SHP77 (cell line): ENCODE measurements around the gene POLR1H.

Source experiments
- DNase-seq, 2 experiments: peaks; one replicate each; lab custom pipeline; 2025; lab: John Stamatoyannopoulos, UW

POLR1H gene

DNA sequence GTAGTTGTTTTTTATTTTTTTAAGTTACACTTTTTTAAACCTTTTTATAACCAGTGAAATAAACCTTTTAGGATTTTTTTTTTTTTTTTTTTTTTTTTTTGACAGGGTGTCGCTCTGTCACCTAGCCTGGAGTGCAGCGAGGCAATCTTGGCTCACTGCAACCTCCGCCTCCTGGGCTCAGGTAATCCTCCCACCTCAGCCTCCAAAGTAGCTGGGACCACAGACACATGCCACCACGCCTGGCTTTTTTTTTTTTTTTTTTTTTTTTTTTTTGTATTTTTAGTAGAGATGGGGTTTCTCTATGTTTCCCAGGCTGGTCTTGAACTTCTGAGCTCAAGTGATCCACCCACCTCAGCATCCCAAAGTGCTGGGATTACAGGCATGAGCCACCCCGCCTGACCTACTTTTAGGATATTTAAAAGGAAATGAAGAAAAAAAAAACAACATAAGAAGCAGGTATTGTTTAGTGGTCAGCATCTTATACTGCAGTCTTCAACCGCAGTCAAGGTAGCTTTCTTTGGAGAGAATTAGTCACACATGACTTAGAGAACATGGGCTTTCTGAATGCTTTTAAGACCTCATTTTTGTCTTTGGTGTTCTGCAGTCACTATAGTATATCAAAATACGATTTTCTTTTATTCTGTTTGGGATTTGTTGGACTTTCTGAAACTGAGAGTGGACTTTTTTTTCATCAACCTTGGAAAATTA, 1.6 kb downstream of the POLR1H start:
- DNase-seq, result no peak

DNA sequence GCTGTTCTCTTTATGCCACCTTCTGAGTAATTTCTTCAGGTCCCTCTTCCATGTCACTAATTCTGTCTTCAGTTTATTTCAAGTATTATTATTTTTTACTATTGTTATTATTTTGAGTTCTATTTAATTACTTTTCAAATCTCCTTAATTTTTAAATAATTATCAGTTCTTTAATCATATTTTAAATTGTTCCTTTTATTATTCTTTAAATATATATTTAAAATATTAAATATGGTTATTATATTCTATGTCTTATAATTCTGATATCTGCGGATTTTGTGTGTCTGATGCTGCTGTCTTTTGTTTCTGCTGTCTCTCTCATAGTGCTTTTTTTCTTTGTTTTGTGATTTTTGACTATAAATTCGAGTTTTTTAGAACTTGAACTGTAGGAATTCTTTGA, 2.2 kb downstream of the POLR1H start:
- no peak for DNase-seq

DNA sequence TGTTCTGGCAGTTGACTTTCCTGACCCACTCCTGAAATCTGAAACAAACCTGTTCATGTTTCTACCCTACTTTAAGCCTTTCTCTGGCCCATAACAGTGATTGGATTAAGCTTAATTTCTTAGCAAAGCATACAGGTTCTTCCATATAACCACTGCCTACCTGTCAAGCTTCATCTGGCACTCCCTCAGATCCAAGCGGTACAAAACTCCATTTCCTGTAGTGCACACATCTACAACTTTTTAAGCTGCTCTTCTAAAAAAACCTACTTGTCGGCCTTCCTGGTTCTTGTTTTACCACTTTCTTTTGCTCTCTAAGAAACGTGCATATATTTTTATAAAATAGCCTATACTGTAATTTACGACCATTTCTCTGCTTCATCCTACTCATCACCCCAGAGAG, 5.0 kb downstream of the POLR1H start:
- DNase-seq, result no peak

DNA sequence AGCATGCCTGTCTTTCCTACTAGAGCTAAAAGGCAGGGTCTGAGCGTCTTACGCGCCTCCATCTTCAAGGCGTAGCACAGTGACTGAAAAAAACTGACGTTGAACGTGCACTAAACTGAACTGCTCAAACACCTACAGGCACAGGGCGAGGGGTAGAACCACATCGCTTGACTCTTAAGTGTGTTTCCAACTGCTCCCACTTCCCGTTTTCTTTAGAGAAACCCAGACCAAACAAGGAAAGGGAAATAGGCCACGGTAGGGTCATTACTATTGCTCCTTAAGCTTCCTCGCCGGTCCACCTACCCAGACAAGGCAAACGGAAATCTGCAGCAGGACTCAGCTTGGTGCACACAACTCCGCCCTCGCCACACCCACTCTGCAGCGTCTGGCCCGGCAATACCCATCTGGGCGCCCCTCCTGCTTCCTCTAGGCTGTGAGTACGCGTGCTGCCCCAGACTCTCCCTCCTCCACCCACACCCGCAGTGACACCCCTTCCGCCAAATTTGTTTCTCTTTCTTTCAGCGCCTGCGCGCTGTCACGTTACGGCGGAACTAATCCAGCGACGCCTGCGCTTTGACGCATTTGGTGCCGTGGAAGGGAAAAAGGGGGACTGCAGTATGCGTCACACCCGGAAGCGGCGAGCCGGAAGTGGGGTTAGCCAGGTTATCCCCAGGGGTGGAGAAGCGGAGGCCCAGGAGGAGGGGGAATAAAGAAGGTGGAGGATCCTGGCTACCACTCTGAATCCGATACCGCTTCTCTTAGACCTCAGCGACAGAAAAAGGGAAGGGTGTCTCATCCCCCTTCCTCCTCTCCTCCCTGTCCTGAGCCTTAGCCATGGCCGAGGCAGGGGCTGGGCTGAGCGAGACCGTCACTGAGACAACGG, 5.8 kb downstream of the POLR1H start, which contains the start of gene PPP1R11:
Gene PPP1R11, plus strand, starts transcription at position 622 of the 883 bp plus-strand sequence. Its CDS starts 213 bp downstream, at position 835.
- peak; percentile 98 to 99 for DNase-seq

DNA sequence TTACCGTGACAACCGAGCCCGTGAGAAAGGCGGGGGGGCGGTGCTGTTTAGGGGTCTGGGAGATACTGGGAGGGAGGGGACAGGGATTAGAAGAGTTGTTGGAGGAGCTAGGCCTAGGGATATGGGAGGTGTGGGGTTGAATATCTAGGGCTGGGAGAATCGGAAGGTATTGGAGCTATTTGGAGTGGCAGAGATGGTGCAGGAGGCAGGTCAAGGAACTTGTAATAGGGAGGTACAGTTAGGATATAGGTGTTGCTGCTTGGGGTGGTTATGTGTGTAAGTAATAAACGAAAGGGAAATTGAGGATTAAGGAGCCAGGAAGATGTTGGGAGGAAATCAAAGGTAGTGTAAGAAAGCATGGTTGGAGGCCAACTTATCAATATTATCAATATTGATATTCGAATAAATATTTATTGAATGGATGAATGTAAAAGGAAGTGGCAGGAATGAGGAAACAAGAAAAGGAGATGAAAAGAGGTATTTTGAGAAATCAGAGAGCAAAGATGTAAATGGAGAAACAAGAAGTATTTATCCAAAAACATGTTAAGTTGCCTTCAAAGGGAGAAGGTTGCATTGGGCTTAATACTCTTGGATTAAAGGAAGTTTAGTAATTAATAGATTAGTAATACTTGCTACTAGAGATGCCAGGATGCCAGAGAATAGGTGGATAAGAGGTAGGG, 6.5 kb downstream of the POLR1H start:
- DNase-seq, result peak in 1 of 2 experiments; percentile 80

DNA sequence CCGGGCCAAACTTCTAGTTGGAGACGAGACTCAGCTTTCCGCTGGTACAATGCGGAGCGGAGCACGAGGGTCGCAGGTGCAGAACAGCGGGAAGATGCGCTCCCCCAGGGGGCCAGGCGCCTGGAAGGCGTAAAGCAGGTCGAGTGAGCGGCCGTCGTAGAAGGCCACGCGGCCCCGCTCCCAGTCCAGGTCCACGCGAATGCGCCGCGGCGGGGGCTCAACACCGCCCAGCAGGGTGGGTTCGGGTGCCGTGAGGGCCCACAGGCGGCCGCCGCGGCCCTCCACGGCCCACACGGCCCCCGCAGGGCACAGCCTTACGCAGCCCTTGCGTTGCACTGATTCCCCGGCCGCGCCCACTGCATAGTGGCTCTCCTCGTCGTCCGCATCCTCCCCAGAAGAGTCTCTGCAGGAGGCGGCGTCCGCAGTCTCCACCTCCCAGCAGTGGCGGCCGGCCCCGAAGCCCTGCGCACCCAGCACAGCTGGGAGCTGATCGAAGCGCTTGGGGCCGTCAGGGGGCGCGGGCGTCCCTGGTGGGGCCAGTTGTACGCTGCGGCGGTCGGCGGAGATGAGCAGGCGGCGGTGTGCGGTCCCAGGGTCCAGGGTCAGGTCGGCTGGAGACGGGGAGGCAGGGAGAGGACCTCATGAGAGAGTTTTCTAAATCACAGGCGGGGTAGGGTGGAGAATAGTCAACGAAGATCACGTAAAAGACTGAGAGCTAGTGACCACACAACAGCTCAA, 10.2 kb downstream of the POLR1H start:
- DNase-seq, result no peak

DNA sequence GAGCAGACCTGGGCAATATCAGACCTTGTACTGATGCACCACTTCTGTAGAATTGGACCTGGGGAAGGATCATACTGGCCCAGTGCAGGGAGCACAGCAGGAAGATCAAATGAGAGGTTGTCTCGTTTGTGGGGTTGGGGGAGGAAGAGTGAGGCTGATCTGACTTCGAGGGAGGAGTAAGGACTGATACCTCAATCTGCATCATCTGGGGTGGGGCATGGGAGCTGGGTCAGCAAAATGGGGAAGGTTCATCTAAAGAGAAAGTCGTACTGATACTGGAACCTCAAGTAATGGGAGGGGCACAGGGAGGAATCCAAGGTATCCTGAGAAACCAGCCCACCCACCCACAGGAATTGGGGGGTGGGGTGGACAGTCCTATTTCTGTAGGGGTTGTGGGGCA, 10.8 kb downstream of the POLR1H start:
- no peak for DNase-seq

DNA sequence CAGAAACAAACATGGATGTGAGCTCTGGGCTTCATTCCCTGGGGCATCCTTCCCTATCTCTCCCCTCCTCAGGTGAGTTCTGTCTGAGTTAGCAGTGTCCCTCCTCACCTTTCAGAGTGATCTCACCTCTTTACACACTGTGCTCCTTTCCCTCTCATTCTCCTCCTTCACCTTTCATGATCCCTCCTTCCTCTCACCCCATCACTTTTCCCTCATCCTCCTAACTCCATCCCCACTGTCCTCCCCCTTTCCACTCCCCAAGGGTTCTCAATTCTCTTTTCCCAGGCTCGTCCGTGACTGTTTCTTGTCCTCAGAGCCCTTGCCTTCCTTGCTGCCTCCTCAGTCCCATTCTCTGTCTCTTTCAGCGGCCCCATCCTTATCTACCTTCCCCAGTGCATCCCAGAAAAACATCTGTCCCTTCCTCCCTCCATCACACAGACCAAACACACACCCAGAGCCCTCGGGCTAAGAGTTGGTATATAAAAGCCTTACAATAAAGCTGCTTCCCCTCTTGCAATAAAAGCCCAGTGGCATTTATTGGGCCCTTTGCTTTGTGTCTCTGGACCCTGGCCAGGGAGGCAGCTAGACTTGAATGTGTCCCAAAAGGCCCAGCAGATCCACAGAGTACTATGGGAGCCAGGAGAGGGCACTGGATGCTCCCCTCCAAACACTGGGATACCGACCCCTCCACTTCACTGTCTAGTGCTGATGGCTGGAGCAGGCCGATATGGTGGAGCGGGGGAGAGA, 12.6 kb downstream of the POLR1H start:
- DNase-seq, result no peak

DNA sequence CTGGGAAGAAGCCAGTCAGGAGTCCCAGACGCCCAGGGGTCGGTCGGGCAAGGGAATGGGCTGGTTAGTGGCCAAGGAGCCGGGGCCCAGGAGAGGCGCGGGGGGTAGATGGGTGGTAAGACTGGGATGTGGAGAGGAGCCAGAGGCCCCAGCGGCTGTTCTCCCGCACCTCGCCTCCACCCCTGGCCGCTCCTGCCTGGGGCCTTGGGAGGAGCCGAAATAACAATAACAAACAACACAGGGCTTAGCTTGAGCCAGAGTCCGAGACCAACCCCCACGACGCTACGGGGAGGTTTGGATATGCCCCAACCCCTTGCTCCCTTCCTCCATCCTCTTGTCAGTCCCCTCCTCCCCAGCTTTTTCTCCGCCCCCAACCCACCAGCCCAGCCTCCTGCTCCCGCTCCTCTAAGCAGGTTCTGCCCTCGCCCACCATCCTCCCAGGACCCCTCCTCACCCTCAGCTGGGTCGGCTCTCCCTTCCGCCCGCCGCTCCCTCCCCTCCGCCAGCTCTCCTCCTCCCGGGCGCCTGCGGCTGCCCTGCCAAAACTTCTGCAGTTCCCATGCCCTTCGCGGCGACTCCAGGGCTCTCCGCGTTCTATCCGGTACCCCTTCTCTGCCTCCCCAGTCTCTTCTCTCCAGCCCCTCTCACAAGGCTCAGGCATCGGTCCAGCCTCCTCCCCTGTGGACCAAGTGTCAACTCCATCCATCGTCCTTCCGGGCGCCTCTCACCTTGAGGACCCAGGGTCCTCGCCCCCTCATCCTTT, 13.4 kb downstream of the POLR1H start:
- DNase-seq, result no peak

DNA sequence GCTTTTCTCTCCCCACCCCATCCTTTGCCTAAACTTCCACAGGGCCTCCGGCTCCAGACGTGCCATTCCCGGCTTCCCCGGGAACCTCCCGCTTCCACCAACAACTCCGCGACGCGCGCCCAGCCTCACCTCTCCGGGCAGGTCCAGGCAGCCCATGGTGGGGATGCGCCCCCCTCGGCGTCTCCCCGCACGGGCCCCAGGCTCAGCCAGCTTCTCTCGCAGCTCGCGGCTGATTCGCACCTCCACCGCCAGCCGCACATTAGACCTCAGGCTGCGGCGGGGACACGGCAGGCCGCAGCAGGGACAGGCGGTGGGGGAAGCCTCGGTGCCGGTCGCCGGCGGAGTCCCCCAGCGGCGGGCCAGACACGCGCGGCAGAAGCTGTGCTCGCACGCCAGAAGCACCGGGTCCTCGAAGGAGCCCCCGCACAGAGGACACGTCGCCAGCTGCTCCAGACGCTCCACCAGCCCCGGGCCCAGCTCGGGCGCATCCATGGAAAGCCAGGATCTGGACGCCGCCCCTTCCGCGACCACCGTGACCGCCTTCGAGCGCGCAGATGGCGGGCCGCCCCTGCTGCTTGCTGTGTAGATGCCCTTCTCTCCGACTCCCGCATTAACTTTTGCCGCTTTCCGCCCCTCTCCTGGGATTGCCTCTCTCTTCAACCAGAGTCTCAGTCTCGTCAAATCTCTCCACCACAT, 14.2 kb downstream of the POLR1H start, which contains the start of gene RNF39:
Gene RNF39, minus strand, starts transcription at position 676 of the 696 bp plus-strand sequence. Its CDS starts 184 bp downstream, at position 492.
- no peak for DNase-seq

DNA sequence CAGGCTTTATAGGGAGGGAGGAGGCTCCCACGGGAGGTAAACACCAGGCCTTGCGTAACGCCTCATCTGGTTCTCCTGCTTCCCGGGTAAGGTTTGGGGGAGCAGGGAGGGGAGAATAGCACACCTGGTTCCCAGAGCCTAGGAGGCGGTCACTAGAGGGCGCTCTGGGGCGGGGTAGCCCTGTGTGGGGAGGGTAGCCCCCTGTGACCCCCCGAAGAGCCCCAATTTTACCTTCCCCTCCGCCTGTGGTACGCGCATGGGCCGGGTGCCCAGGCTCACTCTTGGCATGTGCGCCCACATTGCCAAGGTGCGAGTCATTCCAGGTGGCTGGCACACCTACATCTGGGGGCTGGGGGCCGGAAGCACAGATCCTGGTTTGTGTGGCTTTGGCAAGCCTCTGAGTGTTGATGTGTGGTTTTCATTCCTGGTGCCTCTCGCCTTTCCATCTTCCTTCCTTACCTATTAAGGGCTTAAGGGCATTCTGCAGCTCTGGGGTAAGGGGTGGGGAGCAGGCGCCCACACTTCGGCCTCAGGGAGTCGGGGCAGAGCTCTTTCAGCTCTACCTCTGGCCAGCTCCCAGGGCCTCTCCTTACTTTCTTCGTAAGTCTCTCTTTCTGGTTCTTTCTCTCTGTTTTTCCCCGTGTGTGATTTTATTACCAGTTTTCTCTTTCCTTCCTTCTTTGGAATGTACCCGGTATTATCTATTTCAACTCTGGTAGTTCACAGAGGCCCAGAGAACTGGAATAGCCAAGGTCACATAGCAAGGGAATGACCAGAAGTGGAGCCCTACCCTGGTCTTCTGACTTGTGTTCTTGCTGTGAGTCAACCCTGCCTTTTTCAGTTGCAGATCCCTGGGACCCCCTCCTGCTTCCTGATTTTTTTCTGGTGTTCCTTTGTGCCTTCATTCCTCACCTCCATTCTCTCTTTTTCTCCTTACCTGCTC, 15.0 kb downstream of the POLR1H start:
- no peak for DNase-seq

DNA sequence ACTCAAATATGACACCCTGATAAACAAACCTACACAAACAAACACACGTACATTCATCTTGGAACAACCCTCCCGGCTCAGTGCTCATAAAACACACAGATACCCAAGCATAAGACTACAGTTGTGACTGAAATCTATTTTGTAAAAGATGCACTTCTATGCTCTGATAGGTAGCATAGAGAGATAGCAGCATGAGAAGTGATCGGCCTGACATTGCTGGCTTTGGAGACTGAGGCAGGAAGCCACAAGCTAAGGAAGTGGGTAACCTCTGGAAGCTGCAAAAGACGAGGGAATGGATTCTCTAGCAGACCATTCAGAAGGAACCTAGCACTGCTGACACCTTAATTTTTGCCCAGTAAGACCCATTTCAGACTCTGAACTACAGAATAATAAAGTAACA, 16.2 kb downstream of the POLR1H start:
- DNase-seq, result no peak

DNA sequence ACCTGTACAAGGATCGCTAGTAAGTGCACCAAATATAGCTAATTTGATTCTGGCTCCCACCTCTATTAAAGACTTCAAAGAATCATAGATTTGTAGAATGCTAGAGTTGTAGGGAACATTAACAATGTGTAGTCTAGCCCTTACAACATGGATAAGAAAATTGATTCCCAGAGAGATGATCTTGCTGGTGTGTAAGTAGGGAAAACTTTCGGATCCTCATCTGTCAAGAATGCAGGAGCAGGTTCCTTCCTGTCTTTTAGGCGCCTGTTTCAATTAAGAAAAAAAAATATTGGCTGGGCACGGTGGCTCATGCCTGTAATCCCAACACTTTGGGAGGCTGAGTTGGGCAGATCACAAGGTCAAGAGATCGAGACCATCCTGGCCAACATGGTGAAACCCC, 26.8 kb downstream of the POLR1H start:
- no peak for DNase-seq

DNA sequence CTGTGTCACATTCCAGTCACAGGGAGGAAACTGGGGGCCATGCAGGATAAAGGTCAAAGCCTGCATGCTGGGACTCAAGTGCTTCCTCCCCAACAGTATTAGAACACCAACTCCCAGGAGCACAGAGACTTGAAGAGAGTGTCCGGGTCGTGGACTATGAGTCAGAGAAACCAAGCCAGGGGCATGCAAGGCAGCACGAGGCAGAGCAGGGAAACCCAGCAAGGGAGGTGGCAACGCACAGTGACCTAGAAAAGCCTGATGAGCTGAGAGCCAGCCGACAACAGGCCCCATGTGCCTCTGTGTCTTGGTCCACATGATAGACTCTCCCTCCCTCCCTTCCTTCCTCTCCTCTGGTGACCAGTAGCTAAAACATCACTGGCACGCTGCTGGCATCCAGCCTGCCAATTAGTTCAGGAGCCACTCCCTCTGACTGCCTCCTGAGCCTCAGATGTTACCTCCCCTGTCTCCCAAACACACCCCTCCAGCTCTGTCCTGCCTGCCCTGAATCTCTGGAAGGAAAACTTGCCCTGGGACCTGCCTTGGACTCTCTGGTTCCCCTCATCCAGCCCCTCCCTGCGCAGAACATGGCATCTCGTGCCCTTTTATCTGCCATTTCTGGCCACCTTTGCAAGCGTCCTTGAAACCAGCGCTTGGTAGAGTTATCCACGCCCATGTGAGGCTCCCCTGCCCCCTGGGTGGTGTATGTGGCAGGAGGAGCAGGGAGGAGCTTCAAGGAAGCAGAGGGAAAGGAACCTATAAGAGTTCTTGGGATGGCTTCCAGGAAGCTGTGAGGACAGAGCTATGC, 30.7 kb downstream of the POLR1H start:
- no peak for DNase-seq

DNA sequence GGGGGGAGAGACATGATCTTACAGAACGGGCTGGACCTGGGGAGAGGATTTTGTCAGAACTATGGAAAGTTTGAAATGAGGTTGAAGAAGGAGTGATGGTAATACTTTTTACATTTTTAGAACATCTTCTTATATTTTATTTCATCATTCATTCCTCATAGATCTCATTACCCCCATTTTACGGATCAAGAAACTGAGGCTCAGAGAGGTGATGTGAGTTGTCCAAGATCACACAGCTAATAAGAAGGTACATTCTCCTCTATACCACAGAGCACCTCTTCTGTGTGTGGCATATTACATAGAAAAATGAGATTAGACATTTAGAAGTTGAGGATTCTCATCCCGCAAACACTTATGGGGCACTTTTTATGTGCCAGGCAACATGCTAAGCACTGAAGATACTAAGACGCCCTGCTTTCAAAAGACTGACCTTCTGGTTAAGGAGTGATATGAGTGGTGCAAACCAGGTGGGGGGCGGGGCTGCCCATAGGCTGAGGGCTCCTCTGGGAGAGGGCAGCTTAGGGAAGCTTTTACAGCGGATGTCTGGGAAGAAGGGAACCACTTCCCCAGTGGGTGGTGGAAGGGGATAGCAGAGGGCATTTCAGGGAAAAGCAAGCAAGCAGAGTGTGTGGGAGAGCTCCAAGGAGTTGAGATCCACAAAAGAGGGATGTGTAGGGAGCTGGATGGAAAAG, 31.9 kb downstream of the POLR1H start:
- no peak for DNase-seq

DNA sequence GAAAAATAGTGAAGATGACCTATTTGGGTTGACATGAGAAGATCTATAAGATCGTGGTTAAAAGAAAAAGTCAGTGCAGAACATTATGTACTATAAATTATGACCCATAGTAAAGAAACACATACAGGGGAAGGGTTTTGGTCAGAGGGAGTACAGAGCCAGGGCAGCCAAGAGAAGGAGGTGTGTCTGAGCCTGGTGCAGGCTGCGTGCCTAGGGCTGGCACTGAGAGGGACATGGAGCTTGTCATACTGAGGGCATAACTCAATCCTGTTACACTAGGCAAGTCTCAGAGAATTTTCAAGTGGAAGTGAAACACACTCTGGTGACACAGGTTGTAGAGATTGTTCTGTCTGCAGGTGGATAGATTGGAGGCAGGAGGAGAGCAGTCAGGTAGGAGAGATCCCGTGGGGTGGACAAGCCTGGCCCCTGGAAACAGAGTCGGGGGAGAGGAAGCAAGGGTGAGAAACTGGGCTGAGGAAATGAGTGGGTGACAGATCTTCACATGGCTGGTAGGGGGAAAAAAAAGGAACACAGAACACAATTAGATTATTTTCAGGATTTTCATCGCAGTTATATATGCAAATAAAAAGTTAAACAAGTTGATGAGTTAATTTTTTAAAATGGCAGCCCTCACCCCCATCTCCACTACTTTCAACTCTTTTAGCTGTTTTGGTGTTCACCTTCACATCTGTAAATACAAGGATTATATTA, 33.0 kb downstream of the POLR1H start:
- no peak for DNase-seq
